Bronchial epithelial cell (primary cell): ENCODE data around the gene C4orf51. TPM values are rescaled to one million over a fixed set of nuclear protein-coding genes. Genes with fewer than 3 reads are reported as not detected.
"Not testable (repeated sequence)": the region's sequence is repeated elsewhere in the genome, so short reads cannot be mapped to it uniquely, and the experiment has no call there.

Experiments used
- DNase-seq: peaks from one replicate; pipeline ENCODE4 v3.0.0-alpha.2; 2010; ENCODE audit warnings: low read depth
- FAIRE-seq: peaks from 2 replicates; lab custom pipeline; 2011; peaks lifted over from hg19 to GRCh38; lab: Jason Lieb, UNC
- H3K27me3 ChIP-seq: 2 replicates; pipeline ENCODE4 v1.5.1; 2011; ENCODE audit warnings: low read length; ENCODE audit not compliant: control insufficient read depth, insufficient read depth
- H3K36me3 ChIP-seq: 2 replicates; pipeline ENCODE4 v1.5.1; 2011; ENCODE audit warnings: low read length; ENCODE audit not compliant: control insufficient read depth, insufficient read depth
- H3K4me3 ChIP-seq: 2 replicates; pipeline ENCODE4 v1.5.1; 2011; ENCODE audit warnings: mild to moderate bottlenecking, low read depth, low read length, control low read depth
- total RNA-seq: library from RNA; depleted of rRNA; stranded (reverse); fragments of >200 nt; gene quantifications from 2 replicates; pipeline ENCODE4 v1.2.1, GENCODE V29; 2014
- TF ChIP-seq, protein P1 (sequence below): IDR thresholded peaks from 2 replicates; pipeline ENCODE4 v1.5.1; 2011; ENCODE audit warnings: mild to moderate bottlenecking, moderate library complexity, low read length, control low read depth, inconsistent platforms; ENCODE audit not compliant: insufficient read depth, severe bottlenecking

Gene C4orf51
- total RNA-seq, 1 donor from 2014 or later: not detected

GRCh38 chr4:145679520-145679919 is 426 bp upstream of the C4orf51 start:
- no peaks in the 10 kb centered on the region for H3K36me3 ChIP-seq
- H3K27me3 ChIP-seq: no peaks in the 10 kb centered on the region
- DNase-seq: peak; percentile 84
- TF ChIP-seq, protein P1, sequence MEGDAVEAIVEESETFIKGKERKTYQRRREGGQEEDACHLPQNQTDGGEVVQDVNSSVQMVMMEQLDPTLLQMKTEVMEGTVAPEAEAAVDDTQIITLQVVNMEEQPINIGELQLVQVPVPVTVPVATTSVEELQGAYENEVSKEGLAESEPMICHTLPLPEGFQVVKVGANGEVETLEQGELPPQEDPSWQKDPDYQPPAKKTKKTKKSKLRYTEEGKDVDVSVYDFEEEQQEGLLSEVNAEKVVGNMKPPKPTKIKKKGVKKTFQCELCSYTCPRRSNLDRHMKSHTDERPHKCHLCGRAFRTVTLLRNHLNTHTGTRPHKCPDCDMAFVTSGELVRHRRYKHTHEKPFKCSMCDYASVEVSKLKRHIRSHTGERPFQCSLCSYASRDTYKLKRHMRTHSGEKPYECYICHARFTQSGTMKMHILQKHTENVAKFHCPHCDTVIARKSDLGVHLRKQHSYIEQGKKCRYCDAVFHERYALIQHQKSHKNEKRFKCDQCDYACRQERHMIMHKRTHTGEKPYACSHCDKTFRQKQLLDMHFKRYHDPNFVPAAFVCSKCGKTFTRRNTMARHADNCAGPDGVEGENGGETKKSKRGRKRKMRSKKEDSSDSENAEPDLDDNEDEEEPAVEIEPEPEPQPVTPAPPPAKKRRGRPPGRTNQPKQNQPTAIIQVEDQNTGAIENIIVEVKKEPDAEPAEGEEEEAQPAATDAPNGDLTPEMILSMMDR: no peak
- no peak overlapping the region for H3K4me3 ChIP-seq
- peak; percentile 68 for FAIRE-seq

GRCh38 chr4:145680902-145681301 is 956 bp downstream of the C4orf51 start:
- FAIRE-seq: no peak
- Histone ChIP-seq H3K27me3 (no peaks in the 10 kb centered on the region), H3K36me3 (no peaks in the 10 kb centered on the region), H3K4me3 (no peak overlapping the region)
- TF ChIP-seq, protein P1: no peak
- DNase-seq: no peak

- no peak for DNase-seq
- Histone ChIP-seq H3K36me3 (no peaks in the 10 kb centered on the region), H3K27me3 (no peaks in the 10 kb centered on the region), H3K4me3 (no peak overlapping the region)
- TF ChIP-seq, protein P1: no peak
- no peak for FAIRE-seq
Measured at GRCh38 chr4:145681518-145681917, 1.6 kb downstream of the C4orf51 start.

- Histone ChIP-seq H3K27me3 (no peaks in the 10 kb centered on the region), H3K36me3 (no peaks in the 10 kb centered on the region), H3K4me3 (no peak overlapping the region)
- FAIRE-seq: no peak
- TF ChIP-seq, protein P1: no peak
- peak; percentile 19 for DNase-seq
Measured at GRCh38 chr4:145681956-145682355, 2.0 kb downstream of the C4orf51 start.

DNA sequence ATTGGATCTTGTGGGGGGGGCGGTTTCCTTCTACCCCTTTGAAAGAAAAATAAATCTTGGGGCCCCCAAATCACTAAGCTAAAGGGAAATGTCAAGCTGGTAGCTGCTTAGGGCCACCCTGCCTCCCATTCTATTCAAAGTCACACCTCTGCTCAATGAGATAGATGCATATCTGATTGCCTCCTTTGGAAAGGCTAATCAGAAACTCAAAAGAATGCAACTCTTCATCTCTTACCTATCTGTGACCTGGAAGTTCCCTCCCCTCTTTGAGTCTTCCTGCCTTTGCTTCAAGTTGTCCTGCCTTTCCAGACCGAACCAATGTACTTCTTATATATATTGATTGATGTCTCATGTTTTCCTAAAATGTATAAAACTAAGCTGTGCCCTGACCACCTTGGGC is 7.0 kb downstream of the C4orf51 start:
- TF ChIP-seq, protein P1: no peak
- DNase-seq: no peak
- H3K36me3 ChIP-seq: no peaks in the 10 kb centered on the region
- FAIRE-seq: no peak
- no peaks in the 10 kb centered on the region for H3K27me3 ChIP-seq
- no peak overlapping the region for H3K4me3 ChIP-seq

- TF ChIP-seq, protein P1: no peak
- DNase-seq: no peak
Measured at GRCh38 chr4:145690610-145691009, 10.7 kb downstream of the C4orf51 start.

DNA sequence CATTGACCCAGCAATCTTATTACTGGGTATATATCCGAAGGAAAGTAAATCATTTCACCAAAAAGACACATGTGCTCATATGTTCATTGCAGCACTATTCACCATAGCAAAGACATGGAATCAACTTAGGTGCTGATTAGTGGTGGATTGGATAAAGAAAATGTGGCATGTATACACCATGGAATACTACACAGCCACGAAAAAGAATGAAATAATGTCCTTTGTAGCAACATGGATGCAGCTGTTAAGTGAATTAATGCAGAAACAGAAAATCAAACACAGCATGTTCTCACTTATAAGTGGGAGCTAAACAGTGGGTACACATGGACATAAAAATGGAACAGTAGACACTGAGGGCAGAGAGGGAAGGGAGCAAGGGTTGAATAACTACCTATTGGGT is 11.5 kb downstream of the C4orf51 start:
- FAIRE-seq: not testable (repeated sequence)

More at GRCh38 chr4:145690610-145691009, 10.7 kb downstream of the C4orf51 start:
- FAIRE-seq: no peak
- H3K36me3 ChIP-seq: no peaks in the 10 kb centered on the region
- no peak overlapping the region for H3K4me3 ChIP-seq
- no peaks in the 10 kb centered on the region for H3K27me3 ChIP-seq

More for the DNA sequence above, 11.5 kb downstream of the C4orf51 start:
- not testable (repeated sequence) for DNase-seq, H3K27me3 ChIP-seq, H3K36me3 ChIP-seq, H3K4me3 ChIP-seq
